Fibroblast of the conjunctiva (primary cell): ENCODE results near the gene ATF4.
A peak's percentile ranks its signal among the peaks of the same experiment; 100 is the strongest.
"Not testable (repeated sequence)": the region's sequence is repeated elsewhere in the genome, so short reads cannot be mapped to it uniquely, and the experiment has no call there.

Source experiments
- DNase-seq: peaks from one replicate; pipeline ENCODE4 v3.0.0-alpha.2; 2010; ENCODE audit warnings: low read depth

ATF4 gene

DNA sequence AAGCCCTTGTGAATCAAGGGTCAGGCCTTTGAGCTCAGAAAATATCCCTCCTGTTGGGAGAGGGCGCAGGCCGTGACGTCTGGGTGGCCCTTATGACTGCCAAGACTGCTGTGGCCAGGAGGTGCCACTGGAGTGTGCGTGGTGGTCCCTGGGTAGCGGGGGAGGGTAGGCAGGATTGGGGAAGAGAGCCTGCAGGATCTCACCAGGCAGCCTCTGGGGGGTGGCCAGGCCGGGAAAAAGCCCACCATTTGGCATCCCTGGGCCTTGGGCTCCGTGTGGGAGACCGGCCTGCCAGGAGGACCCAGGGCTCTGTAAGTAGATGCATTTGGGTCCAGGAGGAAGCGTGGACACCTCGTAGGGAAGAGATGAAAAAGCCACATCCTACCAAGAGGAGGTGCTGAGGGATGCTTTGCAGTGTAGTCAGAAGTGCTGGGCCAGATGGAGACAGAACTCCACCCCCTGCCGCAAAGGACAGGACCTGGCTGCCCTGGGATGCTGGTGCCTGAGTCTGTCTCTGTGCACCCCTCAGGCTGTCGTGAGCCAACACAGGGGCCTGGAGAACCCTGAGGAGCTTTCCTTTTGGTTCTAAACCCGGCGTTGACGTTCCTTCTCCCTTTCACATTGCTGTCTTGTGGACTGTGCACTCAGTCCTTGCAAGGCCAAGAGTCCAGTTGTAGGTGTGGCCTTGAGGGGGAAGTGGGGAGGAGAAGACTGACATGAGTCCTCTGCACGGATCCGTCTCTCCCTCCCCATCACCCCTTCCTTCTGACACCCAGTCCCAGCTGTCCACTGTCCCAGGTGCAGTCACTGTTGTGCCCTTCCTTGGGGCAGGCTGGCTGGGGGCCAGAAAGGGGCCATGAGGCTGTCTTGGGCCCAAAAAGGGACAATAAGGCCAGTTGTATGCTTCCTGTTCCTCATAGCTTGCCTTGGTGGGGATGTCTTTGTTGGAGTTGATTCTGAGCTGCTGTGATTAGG, 31.0 kb upstream of the ATF4 start:
- DNase-seq: no peak

DNA sequence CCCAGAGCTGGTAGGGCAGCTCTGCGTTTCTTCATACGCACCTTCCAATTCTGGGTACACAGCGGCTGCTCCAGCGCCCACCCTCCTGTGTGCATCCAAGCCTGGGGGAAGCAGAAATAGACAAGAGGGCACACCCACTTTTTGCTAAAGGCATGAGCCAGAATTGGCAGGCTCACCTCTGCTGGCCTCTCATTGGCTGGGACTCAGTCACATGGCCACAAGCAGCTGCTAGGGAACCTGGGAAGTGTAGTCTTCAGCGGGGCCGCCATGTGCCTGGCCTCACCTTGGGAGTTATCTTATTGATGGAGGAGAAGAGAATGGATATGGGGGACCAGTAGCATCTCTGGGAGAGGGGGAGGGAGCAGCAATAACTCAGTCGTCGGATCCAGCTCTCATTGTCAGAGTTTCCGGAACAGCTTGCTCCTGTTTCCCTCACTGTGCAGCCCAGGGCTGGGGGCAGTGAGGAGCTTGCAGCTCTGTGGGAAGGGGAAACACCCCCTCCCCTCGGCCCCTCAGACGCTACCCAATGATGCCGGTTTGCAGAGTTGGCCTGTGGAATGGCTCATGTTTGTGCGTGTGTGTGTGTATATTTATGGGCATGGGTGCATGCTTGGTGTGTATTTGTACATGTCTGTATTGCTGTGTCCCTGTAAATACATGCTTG, 30.1 kb upstream of the ATF4 start:
- DNase-seq: peak; percentile 57

DNA sequence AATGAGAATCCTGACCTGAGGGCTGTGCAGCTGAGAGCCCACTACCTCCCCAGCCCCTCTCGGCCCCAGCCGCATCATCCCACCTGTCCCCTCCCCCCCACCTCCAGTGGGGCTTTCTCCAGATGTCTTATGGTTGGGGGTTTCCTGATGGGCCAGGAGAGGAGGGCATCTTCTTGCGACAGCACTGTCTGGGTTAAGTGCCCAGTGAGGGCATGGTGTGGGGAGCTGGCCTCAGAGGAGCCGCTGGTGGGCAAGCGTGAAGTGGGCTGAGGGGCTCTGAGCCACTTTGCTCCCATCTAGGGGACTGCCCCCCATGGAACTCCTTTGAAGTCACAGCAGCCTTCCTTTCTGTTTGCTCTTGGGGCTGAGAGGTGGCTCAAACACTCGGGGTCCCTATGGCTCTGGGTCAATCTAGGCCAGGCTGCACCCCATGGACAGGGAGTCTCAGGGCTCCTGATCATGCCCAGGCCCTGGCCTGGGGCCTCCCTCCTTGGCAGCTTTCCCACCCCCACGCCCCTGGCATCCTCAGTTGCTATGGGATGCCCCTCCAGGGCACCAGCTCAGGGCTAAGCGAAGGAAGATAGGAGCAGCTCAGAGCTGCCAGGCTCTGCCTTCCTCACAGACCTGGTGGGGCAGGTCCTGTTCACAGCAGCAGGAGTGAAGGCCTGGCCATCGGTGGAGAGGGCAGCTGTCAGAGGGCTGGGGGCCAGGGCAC, 29.2 kb upstream of the ATF4 start:
- no peak for DNase-seq

DNA sequence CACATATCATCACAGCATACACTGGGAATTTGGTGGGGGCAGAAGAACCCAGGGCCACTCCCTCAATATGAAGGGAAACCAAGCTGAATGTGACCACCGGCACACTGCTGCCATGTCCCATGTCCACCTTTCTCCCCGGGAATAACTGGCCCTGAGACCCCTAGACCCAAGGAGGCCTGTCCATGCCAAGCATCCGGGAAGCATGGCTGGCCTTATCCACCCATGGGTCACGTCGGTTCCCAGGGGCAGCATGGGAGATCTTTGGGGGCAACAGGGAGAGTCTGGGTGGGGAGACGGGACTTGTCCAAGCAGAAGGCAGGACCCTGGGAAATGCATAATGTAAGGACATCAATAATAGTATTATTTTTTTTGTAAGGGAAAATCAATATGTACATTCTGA, 28.7 kb upstream of the ATF4 start:
- no peak for DNase-seq

DNA sequence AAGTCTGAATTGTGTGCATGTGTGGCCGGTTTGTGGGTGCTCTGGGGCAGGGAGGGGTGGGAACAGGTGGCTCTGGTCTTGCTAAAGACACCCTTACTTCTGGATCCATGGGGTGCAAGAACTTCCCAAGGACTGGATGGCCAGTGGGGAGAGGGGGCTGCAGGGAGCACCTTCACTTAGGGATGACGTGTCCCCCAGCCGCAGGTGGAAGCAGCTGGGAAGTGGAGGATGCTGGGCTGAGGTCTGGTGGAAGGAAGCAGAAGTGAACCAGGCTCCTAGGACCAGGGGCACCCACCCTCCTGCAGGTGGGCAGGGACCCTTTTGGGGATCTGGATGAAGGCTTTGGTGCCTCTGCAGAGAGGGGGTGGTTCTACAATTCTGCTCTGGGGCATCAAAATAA, 28.2 kb upstream of the ATF4 start:
- DNase-seq: no peak

DNA sequence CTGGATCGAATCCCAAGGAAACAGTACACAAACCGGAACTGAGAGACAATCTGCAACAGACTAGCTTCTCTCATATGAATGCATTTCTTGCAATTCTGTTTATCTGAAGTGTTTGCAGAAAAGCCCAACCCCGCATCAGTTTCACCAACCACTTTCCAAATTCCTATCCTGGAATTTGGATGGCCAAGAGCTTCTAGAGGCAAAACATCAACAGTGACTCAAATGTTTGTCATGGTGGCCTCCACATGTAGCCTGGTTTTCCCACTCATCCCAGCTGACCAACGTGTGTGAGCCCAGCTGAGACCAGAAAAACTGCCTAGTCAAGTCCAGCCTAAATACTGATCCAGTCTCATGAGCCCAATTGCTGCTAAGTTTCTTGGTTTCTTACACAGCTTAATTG, 26.6 kb upstream of the ATF4 start:
- DNase-seq: no peak

DNA sequence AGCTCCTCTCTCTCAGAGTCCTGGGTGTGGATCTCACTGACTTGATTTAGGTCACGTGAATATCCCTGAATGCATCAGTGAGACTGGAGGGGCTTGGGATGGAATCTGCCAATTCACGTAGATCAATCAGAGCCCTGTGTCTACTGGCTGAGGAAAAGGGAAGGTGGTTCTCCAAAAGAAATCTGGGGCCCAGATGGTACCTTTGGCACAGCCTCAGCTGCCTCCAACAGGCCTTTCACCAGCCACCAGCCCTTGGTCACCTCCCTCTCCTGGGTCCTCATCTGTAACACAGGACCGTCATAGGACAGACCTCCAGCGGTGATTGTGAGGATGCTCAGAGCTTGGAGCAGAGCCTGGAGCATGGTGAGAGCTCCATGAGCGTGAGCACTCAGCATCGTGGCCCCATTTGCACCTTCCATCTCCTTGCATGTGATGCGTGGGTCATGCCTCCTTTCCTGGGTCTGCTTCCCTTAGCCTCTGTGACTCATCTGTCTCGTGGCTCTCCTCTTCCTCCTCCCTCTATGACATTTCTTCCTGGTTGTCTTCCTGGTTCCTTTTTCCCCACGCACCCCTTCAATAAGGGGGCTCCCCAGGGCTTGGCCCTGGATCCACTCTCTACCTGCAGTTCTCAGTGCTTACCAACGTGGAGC, 25.8 kb upstream of the ATF4 start:
- DNase-seq: no peak

DNA sequence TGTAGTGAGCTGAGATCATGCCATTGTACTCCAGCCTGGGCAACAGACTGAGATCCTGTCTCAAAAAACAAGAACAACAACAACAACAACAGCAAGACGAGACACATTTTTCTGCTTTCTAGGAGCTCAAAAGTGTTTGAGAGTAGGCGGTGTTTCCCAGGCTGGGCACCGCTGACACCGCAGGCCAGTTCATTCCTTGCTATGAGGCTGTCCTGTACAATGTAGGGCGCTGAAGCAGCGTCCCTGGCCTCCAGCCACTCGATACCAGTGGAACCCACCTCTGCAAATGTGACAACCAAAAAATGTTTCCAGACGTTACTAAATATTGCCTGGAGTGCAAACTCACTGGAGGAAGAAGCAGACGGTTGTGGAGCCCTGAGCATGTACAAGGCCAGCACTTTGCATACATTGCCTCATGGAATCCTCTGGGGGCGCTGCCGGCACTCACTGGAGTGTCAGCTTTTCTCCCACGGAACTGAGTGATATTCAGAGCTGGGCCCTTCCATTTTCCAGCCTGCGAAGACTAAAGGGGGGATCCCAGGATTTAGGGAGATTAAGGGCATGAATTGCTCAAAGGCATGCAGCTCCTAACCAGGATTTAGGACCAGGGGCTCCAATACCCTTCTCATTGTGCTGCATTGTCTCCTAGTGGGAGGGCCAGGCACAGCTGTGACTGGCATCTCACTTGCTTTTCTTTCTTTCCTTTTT, 24.1 kb upstream of the ATF4 start:
- DNase-seq: no peak

DNA sequence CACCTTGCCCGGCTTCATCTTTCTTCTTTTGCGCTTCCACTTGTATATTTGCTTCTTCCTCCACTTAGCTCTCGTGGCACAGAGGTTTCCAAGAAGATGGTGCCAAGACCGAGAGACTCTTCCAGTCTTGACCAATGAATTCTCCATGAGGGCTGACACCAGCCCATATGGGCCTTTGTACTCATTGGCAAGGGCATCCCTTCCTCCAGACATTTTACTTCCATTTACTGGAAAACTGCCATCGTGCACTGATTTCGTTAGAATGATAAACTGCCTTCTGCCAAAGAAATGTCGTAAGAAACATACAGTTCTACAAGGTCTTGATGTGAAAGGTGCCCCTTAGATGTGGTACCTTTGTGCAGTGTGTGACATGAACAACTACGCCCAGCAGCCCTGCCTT, 22.9 kb upstream of the ATF4 start:
- DNase-seq: no peak

DNA sequence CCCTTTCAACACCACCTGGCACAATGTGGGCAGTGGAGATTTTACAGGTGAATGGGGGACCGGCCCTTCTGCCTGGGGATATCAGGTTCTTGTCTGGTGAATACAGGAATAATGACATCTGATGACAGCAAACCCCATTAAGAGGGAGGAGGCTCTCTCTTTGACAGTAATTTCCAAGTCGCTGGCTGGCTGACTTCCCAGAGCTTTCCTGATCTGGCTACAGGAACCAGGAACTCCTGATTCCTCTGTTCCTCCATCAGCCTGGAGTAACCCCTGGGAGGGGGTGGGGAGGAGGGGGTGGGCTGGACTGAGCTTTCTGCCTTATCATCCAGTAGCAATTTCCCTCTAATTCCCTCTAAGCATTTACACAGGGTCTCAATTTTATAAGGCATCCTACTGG, 22.0 kb upstream of the ATF4 start:
- no peak for DNase-seq

DNA sequence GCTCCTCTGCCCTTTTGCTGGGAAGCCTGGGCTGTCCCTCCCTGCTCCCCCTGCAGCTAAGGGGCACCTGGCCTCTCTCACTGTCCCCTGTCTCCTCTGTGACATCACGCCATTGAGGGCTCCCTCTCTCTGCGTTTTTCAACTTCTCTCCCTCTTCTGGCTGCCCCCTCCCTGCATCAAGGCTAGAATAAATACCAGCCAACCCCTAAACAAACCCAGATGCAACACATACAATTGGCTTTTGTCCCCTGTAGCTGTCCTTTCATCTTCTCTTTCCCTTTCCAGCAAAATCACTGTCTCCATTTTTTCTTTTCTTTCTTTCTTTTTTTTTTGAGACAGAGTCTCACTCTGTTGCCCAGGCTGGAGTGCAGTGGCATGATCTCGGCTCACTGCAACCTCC, 21.6 kb upstream of the ATF4 start:
- no peak for DNase-seq

DNA sequence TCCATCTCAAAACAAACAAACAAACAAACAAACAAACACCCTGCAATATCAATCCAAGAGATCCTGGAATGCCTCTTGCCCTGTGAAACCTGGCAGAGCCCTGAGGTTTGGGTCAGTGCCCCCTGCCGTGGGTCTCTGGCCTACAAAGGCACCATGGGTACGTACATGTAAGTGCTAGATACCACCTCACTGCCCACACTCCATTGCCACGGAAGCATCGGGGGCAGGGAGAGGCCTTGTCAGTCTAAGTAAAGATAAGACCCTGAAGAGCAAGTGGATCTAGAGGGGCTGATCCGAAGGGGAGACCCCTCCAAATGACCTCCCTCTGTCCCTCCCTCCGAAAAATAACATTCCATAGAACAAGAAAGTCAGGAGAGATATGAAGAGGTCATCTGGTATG, 20.3 kb upstream of the ATF4 start:
- no peak for DNase-seq

DNA sequence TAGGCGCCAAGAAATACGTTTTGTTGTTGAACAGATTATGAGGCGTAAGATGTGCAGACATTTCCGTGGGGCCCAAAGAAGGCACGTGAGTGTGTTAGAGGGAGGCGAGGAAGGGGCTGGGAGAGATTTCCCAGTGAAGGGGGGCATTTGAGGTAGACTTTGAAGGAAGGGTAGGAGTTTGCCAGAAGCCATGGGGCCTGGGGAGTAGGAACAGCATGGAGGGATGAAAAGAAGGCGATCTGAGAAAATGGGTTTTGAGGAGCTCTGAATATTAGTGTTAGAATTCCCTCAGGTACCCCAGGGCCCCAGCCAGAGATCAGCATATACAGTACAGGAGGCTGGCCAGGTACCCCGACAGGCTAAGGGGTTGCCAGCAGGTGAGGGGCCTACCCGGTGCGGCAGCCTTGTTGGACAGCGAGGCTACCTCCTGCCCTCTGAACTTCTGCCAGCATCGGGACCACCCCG, 18.7 kb upstream of the ATF4 start:
- no peak for DNase-seq

DNA sequence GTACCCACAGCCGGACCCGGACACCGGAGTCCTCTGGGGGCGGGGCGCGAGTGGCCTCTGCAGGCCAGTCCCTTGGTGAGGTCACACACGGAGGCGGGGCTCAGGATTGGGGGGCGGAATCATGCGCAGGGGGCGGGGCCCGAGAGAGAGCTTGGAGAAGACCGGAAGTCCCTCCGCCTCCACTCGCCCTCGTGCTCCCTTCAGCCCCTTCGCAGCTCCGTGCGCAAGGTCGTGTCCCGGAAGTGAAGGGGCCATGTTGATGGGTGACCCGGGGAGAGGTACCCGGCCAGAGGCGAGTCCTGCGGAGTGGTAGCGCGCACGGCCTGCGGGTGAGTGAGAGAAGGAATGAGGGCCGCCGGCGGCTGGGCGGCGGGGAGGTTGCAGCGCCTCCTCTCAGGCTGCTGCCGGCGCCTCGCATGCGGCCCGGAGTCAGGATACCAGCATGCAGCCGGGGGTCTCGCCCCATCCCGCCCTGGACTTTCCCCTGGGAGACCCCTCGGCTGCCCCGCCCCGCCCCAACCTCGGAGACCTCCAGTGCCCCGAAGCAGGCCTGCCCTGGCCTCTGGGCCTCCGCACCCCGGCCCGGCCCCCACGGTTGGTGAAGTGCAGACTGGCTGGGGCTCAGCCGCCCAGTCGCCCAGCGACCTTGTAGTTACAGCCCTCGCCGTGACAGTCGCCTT, 18.1 kb upstream of the ATF4 start, which contains the start of gene MIEF1:
MIEF1 (plus strand) TSS at position 182 of the 680 bp plus-strand sequence. CDS start 9,005 bp downstream, outside the sequence.
- peak; percentile 92 for DNase-seq

DNA sequence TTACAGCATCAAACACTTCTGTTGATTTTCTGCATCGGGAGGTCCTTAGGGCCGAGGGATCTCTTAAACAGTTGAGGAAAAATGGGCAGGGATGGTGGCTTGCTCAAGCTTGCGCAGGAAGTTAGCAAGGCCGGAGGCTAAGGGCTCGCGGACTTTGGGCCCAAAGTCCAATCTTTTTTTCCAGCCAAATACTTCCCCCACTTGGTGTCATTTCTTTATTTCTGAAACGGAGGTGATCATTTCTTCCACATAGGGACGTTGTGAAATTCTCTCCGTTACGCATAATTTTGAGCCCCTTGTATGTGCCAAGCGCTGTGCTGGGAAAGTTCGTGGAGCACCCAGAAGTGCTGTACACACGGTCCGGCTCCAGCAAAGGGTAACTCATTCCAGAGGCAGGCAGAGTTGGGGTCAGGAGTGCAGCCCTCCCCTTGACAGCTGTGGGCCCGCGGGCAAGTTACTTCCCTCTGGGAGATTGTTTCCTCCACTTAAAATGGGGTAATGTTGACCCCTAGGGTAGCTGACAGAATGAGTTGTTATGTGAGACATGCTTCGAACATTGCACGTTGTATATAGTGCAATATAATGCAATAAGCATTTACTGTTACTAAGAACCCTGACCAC, 17.5 kb upstream of the ATF4 start:
- DNase-seq: peak; percentile 33

DNA sequence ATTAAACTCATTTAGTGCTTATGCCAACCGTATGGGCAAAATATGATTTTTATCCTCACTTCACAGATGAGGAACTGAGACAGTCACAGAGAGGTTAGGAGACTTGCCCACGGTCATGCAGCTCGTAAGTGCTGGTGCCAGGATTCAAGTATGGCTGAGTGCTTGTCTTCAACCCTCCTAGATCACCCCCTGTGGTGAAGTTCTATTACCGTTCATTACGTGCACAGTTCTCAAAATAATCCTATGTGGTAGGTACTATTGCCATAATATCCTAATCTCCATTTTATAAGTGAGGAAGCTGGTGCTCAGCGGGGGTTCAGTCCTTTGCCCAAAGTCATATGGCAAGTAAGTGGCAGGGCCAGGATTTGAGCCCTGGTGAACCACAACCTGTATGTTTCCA, 16.7 kb upstream of the ATF4 start:
- no peak for DNase-seq

DNA sequence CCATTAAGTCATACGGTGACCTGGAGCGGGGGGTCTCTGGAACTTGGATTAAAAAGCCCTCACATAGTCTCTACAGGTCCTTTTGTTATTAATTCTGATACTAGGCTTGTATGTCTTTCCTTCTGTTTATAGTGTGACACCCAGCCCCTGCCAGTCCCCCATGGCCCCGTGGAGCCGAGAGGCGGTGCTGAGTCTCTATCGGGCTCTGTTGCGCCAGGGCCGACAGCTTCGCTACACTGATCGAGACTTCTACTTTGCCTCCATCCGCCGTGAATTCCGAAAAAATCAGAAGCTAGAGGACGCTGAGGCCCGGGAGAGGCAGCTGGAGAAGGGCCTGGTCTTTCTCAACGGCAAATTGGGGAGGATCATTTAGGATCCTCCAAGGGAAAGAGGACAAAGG, 16.3 kb upstream of the ATF4 start:
- no peak for DNase-seq

DNA sequence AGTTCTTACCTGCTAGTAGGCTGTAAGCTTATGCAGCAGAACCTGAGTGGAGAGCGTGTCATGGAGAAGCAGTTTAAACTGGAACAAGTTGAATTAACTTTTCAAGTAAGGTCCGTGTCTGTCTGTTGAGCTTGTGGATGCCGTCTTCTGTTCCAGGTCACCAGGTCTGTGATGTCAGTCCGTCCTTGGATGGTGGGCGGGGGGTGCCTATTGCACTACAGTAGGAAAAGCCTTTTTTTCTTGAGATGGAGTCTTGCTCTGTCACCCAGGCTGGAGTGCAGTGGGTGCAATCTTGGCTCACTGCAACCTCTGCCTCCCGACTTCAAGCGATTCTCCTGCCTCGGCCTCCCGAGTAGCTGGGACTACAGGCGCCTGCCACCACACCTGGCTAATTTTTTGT, 13.3 kb upstream of the ATF4 start:
- not testable (repeated sequence) for DNase-seq

DNA sequence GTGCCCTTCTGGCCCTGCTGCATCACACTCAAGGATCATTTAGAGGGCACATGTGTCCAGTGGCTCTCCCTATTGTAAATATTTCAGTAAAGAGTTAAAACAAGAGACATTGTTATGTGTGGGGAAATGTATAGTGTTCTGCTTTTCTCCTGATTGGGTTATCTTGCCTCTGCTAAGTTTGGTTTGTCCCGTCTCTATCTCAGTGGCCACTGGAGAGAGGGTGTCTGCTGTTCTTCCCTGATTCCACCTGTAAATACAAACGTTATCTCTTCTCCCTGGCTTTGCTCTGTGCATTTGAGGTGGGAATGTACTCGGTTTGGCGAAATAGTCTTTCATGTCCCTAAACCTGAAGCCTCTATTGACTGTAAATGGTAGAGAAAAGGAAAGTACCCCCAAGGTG, 12.0 kb upstream of the ATF4 start:
- no peak for DNase-seq

DNA sequence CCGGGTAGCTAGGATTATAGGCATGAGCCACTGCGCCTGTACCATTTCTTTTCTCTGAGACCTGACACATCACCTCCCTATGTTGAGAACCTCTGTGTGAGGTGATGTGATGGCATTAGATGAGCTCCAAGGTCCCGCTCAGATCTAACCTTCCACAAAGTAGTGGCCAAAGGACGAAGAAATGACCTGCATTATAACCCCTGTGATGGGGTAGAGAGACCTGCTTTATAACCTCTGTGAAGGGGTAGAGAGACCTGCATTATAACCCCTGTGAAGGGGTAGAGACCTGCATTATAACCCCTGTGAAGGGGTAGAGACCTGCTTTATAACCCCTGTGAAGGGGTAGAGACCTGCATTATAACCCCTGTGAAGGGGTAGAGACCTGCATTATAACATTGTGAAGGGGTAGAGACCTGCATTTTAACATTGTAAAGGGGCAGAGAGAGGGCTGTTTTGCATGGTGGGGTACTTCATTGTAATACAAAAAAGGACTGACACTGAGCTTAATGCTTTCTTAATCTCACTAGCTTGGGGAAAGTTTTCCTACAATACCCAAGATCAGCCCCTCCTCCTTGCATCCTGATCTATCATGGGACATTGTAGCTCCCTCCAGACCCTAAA, 9.7 kb upstream of the ATF4 start:
- DNase-seq: no peak
